Ecto neural progenitor cell (in vitro differentiated cells): ENCODE measurements around the gene KIF6.

ENCODE experiments used
- DNase-seq: peaks from one replicate; pipeline ENCODE4 v3.0.0-alpha.2; 2018; ENCODE audit warnings: low spot score

KIF6 gene

DNA sequence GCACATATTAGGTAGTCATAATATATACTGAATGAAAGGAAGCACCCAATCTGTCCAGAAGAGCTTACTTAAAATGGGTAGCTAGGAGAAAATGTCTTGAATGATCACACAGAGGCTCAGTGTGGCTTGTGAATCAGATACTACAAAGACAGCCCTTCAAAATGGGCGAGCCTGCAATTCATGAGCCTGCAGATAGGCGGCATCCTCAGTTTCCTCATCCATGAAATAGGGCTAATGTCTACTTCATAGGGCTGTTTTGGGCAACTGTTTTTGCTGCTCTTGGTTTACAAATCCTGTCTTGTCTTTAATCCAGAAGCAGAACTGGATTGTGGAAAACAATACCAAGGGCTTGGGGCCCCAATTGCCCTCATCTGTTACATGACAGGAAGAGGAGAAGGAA is 273.4 kb downstream of the KIF6 start:
- no peak for DNase-seq

- DNase-seq: no peak
These were observed 276.2 kb downstream of the KIF6 start for GRCh38 chr6:39449022-39449421.

GRCh38 chr6:39446909-39447308 is 278.3 kb downstream of the KIF6 start:
- DNase-seq: no peak

DNA sequence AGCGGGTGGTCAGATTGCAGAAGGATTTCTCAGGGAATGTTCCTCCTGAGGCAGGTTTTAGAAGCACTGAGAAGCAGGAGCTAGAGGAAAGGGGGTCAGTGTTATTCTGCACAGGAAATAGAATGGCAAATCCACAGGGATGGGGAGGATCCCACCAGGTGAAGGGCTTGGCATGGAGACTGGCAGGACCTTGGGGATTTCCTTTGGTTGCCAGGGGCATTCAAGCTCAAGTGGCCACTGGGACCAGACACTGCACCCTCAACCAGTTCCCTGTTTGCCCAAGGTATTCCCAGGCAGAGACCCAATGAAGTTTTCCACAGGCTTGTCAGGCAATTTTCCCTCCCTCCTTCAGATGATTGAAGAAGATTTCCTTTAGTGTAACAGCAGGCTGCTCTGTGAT is 279.5 kb downstream of the KIF6 start:
- DNase-seq: no peak

GRCh38 chr6:39444479-39445019 is 280.7 kb downstream of the KIF6 start:
- DNase-seq: no peak

DNA sequence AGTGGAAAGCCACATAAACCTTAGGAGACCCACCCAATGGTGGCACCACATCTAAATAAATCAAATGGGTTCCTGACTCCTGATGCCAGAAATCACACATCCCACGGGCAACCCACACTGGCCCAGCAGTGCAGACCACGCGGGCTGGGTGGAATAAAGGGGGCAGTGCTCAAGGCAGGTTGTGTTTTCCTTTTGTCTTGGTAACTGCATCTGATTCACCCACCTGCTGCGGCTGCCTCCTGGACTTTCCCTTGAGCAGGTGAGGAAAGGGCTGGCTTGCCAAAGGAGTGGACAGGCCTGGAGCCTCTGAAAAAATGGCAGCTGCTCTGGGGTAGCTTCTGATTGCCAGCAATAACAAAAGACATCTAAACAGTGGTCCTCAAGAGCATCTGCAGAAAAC is 283.2 kb downstream of the KIF6 start:
- DNase-seq: no peak

GRCh38 chr6:39441301-39441700 is 283.9 kb downstream of the KIF6 start:
- no peak for DNase-seq

- DNase-seq: no peak
These were observed 285.2 kb downstream of the KIF6 start for GRCh38 chr6:39440039-39440426.

- DNase-seq: no peak
These were observed 285.7 kb downstream of the KIF6 start for GRCh38 chr6:39439342-39440038.

DNA sequence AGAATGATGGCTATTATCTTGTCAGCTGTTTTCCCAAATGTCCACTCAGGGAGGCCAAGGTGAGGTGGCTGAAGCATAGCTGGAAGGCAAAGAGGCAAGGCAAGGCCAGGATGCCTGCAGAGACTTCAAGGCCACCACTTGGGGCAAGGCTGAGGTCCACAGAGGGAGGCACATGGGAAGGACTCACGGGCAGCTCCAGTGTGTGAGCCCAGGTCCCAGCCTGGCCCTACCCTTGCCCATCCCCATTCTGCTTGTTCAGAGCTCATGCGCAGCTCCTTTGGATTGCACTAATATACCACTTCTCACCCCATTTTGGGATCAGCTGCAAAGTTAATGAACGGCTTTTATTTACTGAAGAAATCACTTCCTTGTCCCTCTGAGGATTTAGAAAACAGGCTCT is 291.6 kb downstream of the KIF6 start:
- DNase-seq: no peak

- no peak for DNase-seq
These were observed 292.7 kb downstream of the KIF6 start for GRCh38 chr6:39432330-39433025.

GRCh38 chr6:39430871-39431523 is 294.2 kb downstream of the KIF6 start:
- peak; percentile 58 for DNase-seq

DNA sequence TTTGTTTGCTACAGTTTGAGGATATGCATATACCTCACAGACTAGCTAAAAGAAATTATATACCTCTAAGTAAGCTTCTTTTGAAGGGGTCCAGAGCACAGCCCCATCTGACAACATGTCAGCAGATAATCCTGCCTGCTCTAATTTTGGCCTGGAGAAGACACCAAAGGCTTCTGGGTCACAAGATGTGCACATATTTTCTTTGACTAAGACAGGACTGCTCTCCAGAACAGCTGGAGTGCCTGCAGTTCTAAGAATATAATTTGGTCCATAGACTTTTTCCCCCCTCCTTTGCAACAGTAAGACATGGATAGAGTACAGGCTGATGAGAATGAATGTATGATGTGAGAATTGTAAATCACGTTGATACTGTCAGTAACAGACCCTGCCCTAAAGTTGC is 294.8 kb downstream of the KIF6 start:
- no peak for DNase-seq

GRCh38 chr6:39428816-39429215 is 296.4 kb downstream of the KIF6 start:
- DNase-seq: no peak

DNA sequence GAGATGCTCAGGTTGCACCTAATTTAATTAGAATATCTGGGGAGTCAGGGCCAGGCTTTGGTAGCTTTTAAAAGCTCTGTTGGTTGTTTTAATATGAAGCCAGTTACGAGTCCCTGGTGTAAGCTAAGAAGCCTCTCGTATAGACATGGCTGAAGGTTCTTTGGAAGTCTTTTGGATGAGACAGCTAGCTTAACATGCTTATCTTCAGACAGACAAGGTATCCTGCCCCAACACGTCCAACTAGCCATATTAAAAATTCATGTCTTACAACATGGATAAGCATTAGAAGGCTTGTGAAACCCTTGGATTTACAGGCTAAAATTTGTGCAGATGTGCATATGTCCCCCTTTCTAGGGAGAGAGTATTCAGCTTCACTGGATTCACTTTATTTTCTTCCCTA is 297.1 kb downstream of the KIF6 start:
- no peak for DNase-seq

GRCh38 chr6:39426073-39426456 is 299.1 kb downstream of the KIF6 start:
- DNase-seq: no peak

DNA sequence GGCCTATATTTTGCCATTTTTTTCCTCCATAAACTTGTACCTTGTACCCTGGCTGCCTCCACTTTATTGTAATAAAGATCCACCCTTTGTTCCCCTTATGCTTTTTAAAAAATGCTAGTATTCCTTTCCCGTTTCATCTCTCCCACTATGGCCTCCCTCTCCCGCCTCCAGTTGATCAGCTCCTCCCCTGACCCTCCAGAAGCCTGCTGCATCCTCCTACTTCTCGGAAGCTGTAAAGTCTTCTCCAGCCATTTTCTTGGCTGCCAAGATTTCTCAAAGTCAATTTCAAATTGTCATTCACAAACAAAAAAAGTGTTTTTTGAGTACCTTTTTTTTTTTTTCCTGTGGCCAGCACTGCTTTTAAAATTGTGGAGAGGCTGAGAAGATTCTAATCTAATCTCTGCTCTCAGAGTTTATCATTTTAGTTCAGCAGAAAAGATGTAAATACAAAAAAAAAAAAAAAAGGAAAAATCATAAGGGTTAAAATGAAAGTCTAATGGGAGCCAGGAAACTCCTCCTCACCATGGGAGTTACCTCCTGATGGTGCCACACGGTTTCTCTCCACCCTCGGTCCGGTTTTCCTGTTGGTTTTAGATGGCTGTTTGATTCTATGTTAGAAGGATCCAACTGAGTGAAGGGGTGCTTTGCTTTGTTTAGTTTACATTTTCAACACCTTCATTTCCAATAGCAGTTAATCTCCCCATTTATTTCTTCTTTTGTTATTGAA is 299.7 kb downstream of the KIF6 start:
- DNase-seq: no peak

- no peak for DNase-seq
These were observed 300.4 kb downstream of the KIF6 start for GRCh38 chr6:39424831-39425230.

DNA sequence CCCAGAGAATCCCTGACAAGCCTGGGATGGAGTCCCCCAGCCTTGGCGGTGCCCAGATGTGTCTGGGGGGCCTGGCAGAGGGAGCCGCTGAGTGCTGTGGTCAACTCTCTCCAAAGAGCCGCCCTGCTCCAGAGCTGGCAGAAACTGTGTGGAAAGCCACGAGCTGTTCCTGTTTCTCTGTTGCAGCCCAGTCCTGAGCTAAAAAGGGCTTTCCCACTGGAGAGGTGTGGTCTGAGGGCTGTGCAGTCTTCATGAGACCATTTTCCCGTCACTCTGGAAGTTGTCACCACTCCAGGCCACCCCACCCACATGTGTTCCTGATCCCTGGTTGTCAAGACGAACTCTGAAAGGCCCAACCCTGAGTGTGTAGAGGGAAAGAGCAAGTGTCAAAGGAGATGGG is 303.0 kb downstream of the KIF6 start:
- DNase-seq: no peak

- DNase-seq: no peak
These were observed 303.6 kb downstream of the KIF6 start for GRCh38 chr6:39421383-39422225.
